GM18505 (cell line): ENCODE data around the gene FOXN3.

ENCODE experiments used
- ATAC-seq: cut with Tn5 transposase; IDR thresholded peaks from one replicate; pipeline ENCODE4 v1.9.1; 2021; ENCODE audit not compliant: unreplicated experiment
- POLR2A ChIP-seq: IDR thresholded peaks from 4 replicates; pipeline ENCODE4 v1.6.1; 2011; ENCODE audit warnings: borderline replicate concordance; ENCODE audit not compliant: insufficient read depth, insufficient read length; ENCODE audit errors: extremely low read depth

Gene FOXN3

DNA sequence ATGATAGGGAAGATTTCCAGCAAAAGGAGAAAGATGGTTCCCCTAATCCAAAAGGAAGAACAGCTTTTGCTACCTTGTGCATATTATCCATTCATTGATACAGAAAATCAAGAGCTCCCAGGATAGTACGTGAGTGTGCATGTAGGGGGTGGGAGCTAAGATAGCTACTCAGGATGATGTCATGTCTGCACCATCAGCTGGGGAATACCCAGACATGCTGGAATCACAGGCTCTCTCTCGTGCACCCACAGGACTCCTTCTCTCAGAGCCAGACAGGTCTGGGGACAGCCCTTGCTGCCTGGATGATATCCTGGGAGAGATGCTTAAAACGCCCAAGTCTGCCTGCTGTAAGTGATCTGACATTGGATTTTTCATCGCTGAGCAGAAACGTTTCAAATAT lies 38.9 kb downstream of the FOXN3 start:
- ATAC-seq, result peak; percentile 71

DNA sequence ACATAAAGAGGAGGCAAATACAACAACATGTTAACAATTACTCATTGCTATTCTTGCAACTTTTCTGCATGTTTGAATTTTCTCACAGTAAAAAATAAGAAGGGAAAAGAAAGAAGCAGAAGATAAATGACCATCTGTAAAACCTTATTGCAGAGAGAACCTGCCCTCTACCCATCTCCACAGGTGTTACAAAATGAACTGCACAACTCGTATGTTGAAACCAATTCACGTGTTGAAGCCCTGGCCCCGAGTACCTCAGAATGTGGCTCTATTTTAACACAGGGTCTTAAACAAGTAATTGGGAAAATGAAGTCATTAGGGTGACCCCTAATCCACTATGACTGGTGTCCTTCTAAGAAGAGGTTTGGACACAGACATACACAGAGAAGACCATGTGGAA lies 39.5 kb downstream of the FOXN3 start:
- ATAC-seq, result peak; percentile 9

More for the DNA sequence above, 38.9 kb downstream of the FOXN3 start:
- TF ChIP-seq POLR2A, result no peak

DNA sequence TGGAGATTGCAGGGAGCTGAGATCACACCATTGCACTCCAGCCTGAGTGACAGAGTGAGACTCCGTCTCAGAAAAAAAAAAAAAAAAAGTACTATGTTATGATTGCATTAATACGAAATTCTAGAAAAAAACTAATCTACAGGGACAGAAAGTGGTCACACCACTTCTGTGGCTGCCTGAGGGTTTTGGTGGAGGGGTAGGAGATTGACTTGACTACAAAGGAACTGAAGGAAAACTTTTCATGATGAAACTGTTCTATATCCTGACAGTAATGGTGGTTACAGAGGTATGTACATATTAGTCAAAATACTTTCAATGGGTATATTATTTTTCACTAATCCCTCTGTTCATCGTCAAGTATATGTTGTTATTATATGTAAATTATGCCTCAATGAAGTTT lies 42.1 kb downstream of the FOXN3 start:
- ATAC-seq, result no peak
- TF ChIP-seq POLR2A, result no peak

More for the DNA sequence above, 39.5 kb downstream of the FOXN3 start:
- TF ChIP-seq POLR2A, result no peak

DNA sequence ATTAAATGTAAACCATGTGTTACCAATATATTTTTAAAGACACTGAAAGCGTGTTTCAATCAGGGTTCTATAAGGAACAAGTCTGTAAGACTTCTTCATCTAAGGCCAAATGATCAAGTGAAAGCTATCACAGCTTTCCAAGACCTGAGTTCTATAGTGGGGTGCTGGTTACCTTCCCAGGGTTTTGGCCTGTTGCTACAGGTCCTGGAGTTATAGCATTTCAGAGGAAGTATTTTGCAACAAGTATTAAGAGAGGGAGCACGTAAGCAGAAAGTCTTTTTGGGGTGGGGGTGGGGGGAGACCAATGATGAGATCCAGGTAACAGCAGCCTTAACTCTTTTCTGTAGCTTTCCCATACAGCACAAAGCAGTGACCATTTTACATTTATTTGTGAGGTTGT lies 43.8 kb downstream of the FOXN3 start:
- ATAC-seq, result no peak
- TF ChIP-seq POLR2A, result no peak

DNA sequence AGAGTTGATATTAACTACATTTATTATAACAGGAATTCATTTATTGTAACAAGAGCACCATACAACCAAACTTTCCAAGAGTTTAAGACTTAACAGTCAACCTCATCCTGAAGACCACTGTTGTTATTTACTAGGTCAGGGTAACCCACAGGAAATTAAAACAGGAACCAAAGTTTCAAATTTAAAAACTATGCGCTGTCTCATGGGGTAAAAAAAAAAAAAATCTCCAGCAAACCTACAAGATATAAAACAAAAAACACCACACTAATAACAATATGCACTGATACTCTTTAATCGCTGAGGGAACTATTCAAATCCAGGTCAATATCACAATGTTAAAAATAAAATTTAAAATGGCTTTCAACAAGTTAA lies 44.5 kb downstream of the FOXN3 start:
- ATAC-seq, result no peak
- TF ChIP-seq POLR2A, result no peak

DNA sequence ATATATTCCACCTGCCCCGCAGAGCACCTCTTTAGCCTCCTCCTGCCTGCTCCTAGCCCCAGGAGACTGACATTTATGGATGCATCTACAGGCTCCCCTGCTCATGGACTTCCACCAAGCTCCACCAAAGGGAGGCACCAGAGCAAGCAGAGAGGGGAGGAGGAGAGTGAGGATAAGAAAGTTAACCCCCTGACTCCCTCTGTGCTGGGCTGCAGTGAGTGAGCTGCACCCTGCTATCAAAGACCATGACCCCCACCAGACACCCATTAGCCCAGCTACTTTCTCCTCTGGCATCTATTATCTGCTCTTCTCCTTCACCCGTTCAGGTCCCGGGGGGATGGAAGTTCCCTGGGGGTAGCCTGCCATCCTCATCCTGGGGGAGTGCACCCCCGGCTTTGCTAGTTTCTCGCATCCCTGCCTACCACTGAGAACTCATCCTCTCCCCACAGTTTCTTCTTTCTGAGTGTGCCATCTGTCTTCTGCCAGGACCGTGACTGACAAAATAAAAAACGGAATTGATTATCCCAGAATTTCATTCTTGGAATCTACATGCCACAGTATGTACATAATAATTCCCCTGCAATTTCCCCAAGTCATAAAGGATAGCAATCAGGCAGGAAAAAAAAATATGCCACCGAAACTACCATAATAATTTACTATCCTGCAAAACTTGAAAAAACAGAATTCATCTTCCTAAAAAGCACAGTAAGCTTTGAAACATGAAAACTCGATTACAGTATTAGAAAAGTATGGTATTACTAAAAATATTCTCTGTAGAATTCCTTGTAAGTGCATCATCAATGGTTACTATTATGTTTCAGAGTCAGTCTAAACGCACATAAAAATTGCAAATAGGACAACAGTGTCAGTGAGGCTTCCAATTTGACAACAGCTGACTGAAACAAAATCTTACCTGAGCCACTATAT lies 45.2 kb downstream of the FOXN3 start:
- no peak for ATAC-seq
- no peak for TF ChIP-seq POLR2A

DNA sequence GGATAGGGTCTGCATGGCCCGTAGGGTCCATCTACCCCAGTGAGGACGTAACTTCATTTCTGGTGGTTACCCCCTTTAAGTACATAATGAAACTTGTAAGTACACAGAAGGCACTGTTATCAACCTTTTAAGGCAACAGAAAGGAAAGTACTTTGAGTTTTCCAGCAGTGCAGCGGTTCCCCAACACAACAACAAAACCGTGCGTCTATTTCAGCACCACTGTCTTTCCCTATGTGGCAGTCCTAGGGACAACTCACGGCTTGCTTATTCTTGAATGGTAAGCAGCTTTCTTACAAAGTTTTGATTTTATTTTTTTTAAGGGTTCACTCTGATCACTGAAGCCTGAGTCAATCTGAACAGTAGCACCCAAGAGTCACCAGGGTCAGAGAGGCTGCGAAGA lies 46.3 kb downstream of the FOXN3 start:
- TF ChIP-seq POLR2A, result no peak
- no peak for ATAC-seq

DNA sequence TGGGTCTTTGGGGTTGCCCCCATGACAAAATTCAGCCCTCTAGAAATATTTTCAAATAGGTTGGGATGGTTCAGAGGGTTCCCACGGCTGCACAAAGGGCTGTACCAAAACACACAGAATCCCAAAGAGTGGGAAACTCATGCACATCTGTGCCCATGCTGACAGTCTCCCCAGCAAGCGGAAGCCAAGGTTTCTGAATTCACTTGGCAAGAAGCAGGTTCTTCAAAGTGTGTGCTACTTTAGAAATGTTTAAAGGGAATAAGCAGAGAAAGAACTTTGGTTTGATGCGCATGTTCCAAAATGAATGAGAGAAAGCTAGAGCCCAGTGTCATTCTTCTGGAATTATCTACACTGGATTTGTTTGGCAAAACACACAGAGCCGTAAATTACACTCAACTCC lies 46.7 kb downstream of the FOXN3 start:
- ATAC-seq, result no peak
- TF ChIP-seq POLR2A, result no peak

DNA sequence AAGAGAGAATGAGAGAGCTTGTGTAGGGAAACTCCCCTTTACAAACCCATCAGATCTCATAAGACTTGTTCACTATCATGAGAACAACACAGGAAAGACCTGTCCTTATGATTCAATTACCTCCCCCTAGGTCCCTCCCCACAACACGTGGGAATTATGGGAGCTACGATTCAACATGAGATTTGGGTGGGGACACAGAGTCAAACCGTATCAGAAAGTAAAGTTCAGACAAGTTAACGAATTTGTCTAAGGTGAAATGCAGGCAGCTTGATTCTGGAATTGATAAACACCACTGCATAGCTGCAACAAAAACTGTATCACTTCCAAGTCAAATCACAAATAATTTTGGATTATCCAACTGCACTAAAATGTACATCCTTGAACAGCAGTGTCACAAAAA lies 47.4 kb downstream of the FOXN3 start:
- no peak for TF ChIP-seq POLR2A
- ATAC-seq, result no peak

DNA sequence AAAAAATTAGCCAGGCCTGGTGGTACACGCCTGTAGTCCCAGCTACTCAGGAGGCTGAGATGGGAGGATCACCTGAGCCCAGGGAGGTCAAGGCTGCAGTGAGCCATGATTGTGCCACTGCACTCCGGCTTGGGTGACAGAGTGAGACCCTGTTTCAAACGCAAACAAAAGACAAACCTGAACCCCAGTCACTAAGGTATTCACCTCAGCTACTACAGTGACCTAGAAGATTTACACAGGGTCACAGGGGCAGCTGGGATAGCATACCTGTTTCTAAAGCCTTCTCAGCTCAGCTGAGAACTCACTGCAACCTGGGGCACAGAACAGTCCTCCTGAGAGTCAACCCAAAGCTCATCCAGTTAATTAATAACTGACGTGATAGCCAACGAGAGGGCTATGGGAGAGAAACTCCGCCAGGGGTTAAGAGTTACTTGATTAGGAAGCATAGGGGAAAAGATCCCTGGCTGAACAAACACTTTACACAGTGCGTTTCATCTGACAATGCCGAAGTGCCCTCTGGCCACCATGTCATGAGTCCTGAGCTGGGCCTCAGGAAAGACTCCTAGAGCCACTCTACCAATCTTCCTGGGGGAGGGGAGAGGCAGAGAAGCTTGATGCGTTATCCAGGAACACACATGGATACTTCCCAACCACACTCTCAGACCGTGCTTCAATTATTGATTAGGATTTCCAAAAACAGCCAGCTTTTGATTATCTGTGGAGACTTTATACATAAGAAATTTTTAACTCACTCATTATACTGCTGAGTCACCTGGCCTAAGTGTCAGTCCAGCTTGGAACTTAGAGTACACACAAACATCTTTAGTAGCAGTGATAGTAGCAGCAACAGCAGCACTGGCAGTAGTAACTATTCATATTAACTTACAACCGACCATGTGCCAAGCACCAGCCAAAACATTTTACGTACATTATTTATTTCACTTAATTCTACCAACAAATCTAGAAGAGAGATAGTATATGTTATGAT lies 48.2 kb downstream of the FOXN3 start:
- ATAC-seq, result no peak
- TF ChIP-seq POLR2A, result no peak

DNA sequence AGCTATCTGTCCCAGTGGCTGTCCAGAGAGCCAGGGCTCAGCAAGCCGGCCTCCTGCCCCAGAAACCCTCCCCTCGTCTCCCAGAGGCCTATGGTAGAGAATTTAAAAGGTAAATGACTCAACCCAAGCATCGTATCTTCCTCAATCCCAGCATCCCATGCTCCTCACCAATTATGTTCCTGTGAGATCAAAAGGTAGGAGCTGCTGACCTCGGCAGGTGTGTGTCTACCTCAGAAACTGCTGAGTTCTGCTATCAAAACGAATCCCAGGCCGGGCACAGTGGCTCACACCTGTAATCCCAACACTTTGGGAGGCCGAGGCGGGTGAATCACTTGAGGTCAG lies 49.3 kb downstream of the FOXN3 start:
- no peak for ATAC-seq
- TF ChIP-seq POLR2A, result no peak

DNA sequence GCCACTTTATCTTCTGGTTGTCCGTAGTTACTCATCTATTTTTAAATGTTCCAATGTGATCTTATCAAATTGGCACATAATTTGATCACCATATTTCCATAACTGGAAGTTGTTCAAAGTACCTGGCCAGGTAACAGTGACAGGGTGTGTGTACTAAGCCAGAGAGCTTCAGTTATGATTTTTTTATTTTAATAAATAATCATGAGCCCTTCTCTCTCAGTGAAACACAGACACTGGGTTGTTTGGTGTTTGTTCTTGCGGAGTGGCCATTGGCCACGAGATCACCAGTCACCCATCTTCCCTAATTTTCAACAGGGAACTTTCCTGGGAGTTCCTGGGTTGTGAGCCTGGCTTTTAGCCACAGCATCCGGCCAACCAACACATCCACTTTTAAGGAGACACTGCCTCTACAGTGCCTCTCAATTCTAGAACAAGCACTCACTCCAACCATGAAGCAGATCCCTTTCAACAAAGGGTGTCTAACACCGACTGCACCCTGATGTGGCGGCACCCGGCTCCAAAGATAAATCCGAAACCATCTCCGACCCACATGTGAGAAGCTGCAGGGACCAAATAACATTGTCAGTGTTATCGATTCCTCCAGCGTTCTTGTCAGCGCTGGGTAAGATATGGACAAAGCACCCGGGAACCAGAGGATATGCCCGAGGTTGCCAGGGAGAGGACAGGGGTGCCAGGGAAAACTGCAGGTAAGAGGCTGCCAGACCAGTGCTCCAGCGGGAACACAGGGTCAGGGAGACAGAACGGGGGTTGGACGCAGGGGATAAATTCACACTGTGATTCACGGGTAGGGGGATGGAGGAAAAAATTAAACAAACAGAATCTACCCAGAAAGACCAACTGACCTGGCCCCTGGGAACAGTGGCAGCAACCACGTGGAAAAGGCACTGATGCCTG lies 49.9 kb downstream of the FOXN3 start:
- no peak for ATAC-seq
- TF ChIP-seq POLR2A, result no peak

DNA sequence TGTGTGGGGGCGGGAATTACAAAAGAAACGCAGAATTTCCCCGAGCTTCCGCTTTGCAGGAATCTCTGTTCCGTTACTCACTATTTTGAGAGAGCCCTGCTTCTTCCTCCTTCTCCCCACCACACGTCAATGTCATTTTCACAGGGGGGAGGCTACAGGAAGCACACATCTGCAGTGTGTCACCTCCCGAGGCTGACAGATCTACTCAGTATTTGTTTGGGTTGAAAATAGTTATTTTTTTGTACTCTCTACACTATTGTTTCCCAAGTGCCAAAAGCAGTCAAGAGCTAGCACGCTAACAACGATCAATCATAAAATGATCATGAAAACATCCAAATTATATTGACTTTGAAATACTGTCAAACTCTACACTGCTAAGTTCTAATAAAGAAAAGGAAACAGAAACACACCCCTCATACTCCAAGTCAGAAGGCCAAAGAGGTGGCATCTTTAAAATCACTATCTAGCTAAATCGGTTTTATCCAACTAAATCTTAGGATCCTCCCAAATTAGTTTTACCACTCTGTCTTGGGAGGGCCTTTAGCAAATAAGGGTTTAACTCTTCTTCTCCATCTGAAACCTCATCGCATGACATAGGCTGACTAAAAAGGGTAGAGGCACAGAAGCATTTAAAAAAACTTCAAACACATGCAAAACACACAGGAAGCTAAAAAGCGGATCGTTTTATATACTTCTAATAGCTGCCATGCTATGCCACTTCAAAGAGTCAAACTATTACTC lies 51.8 kb downstream of the FOXN3 start:
- ATAC-seq, result peak; percentile 86
- TF ChIP-seq POLR2A, result peak; percentile 45

DNA sequence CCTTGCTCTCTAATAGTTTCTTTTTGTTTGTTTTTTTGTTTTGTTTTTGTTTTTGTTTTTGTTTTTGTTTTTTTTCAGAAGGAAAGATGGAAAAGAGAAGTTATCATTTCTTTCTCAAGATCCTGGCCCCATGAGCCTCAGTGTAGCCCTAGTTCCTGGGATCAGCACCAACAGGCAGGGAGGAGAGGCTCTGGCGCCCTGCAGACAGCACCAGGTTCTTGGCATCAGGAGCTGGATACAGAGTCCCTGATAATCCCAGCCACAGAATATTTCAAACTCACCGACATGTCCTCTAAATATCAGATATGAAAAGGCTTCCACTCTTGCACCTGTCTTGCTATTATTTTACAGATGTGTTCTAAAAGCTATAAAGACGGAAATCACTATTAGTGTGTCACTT lies 52.7 kb downstream of the FOXN3 start:
- TF ChIP-seq POLR2A, result no peak
- ATAC-seq, result no peak
